Panc1 (cell line): Measurements from ENCODE around the gene PDE3B. TPM values are rescaled to one million over a fixed set of nuclear protein-coding genes. Genes with fewer than 3 reads are reported as not detected.
"Not testable (repeated sequence)": the region's sequence is repeated elsewhere in the genome, so short reads cannot be mapped to it uniquely, and the experiment has no call there.

ENCODE experiments used
- ATAC-seq: fragments of 200-7000 bp; cut with Tn5 transposase; 2 replicates; pipeline ENCODE4 v1.9.1; 2020; ENCODE audit warnings: mild to moderate bottlenecking, moderate library complexity
- BruUV-seq: library from RNA; stranded (reverse); fragments of 400-500 nt; replicated peaks from 2 replicates; lab custom pipeline; 2021; lab: Mats Ljungman, UMichigan
- CTCF ChIA-PET: fragments of 300-600 bp; sonication (Branson Sonifier 250); formaldehyde crosslinking; loops from one replicate; lab custom pipeline; 2022; ENCODE audit warnings: antibody characterized with exemption; lab: Charles Lee
- POLR2A ChIA-PET: fragments of 300-600 bp; sonication (Branson Sonifier 250); formaldehyde crosslinking; loops from one replicate; lab custom pipeline; 2022; ENCODE audit warnings: antibody characterized with exemption; lab: Charles Lee
- DNase-seq: peaks from one replicate; pipeline ENCODE4 v3.0.0-alpha.2; 2010; ENCODE audit warnings: low read depth, low spot score
- H3K27ac ChIP-seq: 2 replicates; pipeline ENCODE4 v1.5.1; 2011; ENCODE audit warnings: mild to moderate bottlenecking, low read length, inconsistent platforms
- H3K27me3 ChIP-seq: fragments of 200-500 bp; sonication (Bioruptor generic); 2 replicates; pipeline ENCODE4 v1.6.0; 2014; ENCODE audit warnings: low read length, inconsistent platforms; ENCODE audit not compliant: control insufficient read depth, insufficient read depth
- H3K36me3 ChIP-seq: fragments of 200-500 bp; sonication (Bioruptor generic); 2 replicates; pipeline ENCODE4 v1.5.1; 2014; ENCODE audit warnings: inconsistent platforms, mild to moderate bottlenecking, low read length, moderate library complexity; ENCODE audit not compliant: control insufficient read depth, insufficient read depth
- H3K4me1 ChIP-seq: 2 replicates; pipeline ENCODE4 v1.5.1; 2011; ENCODE audit warnings: inconsistent platforms, mild to moderate bottlenecking, low read length, moderate library complexity; ENCODE audit not compliant: control insufficient read depth, insufficient read depth
- H3K4me3 ChIP-seq, 2 experiments: 2 replicates each; pipeline ENCODE4 v1.5.1; 2011 to 2012; ENCODE audit warnings: low read depth in 2 of 2, low read length in 2 of 2, mild to moderate bottlenecking in 2 of 2, inconsistent platforms in 1 of 2, moderate library complexity in 1 of 2
- H3K9me3 ChIP-seq: fragments of 200-500 bp; sonication (Bioruptor generic); 2 replicates; pipeline ENCODE4 v1.5.1; 2014; ENCODE audit warnings: low read depth, mild to moderate bottlenecking, inconsistent platforms, low read length, moderate library complexity; ENCODE audit not compliant: control insufficient read depth, insufficient read depth
- POLR2AphosphoS5 ChIP-seq: IDR thresholded peaks from 2 replicates; pipeline ENCODE4 v1.6.1; 2012; ENCODE audit warnings: mild to moderate bottlenecking, low read depth, low read length, moderate library complexity
- SIN3A ChIP-seq: IDR thresholded peaks from 2 replicates; pipeline ENCODE4 v1.6.1; 2012; ENCODE audit warnings: low read depth, mild to moderate bottlenecking, low read length, moderate library complexity, borderline replicate concordance; ENCODE audit not compliant: insufficient read depth
- TCF7L2 ChIP-seq: IDR thresholded peaks from 2 replicates; pipeline ENCODE4 v1.6.1; 2011; ENCODE audit warnings: mild to moderate bottlenecking, low read depth, low read length, inconsistent platforms
- in situ Hi-C: cut with HindIII; loops from 2 replicates; pipeline ENCODE4 v1.10.0; 2016; ENCODE audit warnings: low sequenced_read_pairs, low pct_unique_long_range_greater_than_20kb
- intact Hi-C: fragments of 100-400 bp; cut with micrococcal nuclease; formaldehyde crosslinking; loops from one replicate; pipeline ENCODE4 v1.10.0; 2022; ENCODE audit not compliant: unreplicated experiment
- total RNA-seq: library from RNA; stranded (reverse); gene quantifications from one replicate; pipeline ENCODE4 v1.2.1, GENCODE V29; 2021; ENCODE audit not compliant: unreplicated experiment
- TF ChIP-seq, protein P1 (sequence below), 2 experiments: IDR thresholded peaks; 2 replicates each; pipeline ENCODE4 v1.6.1; 2011 to 2012; ENCODE audit warnings: low read depth in 2 of 2, control low read depth in 1 of 2, low read length in 1 of 2, mild to moderate bottlenecking in 1 of 2, moderate library complexity in 1 of 2; ENCODE audit not compliant: insufficient read depth in 1 of 2
- TF ChIP-seq, protein P2 (sequence below): fragments of 450-650 bp; IDR thresholded peaks from 2 replicates; pipeline ENCODE4 v1.5.1; 2017; ENCODE audit warnings: mild to moderate bottlenecking

Gene PDE3B
- total RNA-seq, 1 experiment from 2014 or later = 33.0 TPM

DNA sequence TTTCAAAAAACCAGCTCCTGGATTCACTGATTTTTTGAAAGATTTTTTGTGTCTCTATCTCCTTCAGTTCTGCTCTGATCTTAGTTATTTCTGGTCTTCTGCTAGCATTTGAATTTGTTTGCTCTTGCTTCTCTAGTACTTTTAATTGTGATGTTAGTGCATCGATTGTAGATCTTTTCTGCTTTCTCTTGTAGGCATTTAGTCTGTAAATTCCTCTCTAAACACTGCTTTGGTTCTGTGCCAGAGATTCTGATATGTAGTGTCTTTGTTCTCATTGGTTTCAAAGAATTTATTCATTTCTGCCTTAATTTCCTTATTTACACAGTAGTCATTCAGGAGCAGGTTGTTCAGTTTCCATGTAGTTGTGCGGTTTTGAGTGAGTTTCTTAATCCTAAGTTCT is 96.9 kb downstream of the PDE3B start:
- H3K4me3 ChIP-seq, DNase-seq, H3K27ac ChIP-seq, intact Hi-C loops, ATAC-seq, BruUV-seq, H3K36me3 ChIP-seq, CTCF ChIA-PET, in situ Hi-C loops, H3K9me3 ChIP-seq, H3K27me3 ChIP-seq, H3K4me1 ChIP-seq, POLR2A ChIA-PET: not testable (repeated sequence)

DNA sequence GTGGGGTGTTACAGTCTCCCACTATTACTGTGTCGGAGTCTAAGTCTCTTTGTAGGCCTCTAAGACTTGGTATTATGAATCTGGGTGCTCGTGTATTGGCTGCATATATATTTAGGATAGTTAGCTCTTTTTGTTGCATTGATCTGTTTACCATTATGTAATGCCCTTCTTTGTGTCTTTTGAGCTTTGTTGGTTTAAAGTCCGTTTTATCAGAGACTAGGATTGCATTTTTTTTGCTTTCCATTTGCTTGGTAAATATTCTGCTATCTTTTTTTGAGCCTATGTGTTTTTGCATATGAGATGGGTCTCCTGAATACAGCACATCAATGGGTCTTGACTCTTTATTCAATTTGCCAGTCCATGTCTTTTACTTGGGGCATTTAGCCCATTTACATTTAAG is 97.6 kb downstream of the PDE3B start:
- POLR2A ChIA-PET = no interaction called here

DNA sequence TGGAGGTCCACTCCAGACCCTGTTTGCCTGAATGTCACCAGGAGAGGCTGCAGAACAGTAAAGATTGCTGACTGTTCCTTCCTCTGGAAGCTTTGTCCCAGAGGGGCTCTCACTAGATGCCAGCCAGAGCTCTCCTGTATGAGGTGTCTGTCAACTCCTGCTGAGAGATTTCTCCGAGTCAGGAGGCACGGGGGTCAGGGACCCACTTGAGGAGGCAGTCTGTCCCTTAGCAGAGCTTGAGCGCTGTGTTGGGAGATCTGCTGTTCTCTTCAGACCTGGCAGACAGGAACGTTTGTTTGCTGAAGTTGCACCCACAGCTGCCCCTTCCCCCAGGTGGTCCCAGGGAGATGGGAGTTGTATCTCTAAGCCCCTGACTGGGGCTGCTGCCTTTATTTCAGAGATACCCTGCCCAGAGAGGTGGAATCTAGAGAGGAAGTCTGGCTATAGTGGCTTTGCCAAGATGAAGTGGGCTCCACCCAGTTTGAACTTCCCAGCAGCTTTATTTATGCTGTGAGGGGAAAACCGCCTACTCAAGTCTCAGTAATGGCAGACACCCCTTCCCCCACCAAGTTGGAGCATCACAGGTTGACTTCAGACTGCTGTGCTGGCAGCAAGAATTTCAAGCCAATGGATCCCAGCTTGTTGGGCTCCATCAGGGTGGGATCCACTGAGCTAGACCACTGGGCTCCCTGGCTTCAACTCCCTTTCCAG is 99.4 kb downstream of the PDE3B start:
- in situ Hi-C loops = no loop called here
- Histone ChIP-seq H3K9me3 (no peaks in the 10 kb centered on the region), H3K27me3 (no peaks in the 10 kb centered on the region), H3K4me1 (no peaks in the 10 kb centered on the region), H3K36me3 (no peaks in the 10 kb centered on the region), H3K4me3 (no peak overlapping the region), H3K27ac (no peak overlapping the region)
- DNase-seq (no peak), ATAC-seq (no peak)
- no TSS peak for BruUV-seq
- intact Hi-C loops = no loop called here
- POLR2A ChIA-PET = no interaction called here
- CTCF ChIA-PET = no interaction called here
- TF ChIP-seq, protein P1, sequence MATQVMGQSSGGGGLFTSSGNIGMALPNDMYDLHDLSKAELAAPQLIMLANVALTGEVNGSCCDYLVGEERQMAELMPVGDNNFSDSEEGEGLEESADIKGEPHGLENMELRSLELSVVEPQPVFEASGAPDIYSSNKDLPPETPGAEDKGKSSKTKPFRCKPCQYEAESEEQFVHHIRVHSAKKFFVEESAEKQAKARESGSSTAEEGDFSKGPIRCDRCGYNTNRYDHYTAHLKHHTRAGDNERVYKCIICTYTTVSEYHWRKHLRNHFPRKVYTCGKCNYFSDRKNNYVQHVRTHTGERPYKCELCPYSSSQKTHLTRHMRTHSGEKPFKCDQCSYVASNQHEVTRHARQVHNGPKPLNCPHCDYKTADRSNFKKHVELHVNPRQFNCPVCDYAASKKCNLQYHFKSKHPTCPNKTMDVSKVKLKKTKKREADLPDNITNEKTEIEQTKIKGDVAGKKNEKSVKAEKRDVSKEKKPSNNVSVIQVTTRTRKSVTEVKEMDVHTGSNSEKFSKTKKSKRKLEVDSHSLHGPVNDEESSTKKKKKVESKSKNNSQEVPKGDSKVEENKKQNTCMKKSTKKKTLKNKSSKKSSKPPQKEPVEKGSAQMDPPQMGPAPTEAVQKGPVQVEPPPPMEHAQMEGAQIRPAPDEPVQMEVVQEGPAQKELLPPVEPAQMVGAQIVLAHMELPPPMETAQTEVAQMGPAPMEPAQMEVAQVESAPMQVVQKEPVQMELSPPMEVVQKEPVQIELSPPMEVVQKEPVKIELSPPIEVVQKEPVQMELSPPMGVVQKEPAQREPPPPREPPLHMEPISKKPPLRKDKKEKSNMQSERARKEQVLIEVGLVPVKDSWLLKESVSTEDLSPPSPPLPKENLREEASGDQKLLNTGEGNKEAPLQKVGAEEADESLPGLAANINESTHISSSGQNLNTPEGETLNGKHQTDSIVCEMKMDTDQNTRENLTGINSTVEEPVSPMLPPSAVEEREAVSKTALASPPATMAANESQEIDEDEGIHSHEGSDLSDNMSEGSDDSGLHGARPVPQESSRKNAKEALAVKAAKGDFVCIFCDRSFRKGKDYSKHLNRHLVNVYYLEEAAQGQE (IDR thresholded peaks at IDR 0.05; ENCODE audit: insufficient read depth in 1 of 2, low read depth in 2 of 2, low read length in 1 of 2) = no peak
- TF ChIP-seq, protein P2, sequence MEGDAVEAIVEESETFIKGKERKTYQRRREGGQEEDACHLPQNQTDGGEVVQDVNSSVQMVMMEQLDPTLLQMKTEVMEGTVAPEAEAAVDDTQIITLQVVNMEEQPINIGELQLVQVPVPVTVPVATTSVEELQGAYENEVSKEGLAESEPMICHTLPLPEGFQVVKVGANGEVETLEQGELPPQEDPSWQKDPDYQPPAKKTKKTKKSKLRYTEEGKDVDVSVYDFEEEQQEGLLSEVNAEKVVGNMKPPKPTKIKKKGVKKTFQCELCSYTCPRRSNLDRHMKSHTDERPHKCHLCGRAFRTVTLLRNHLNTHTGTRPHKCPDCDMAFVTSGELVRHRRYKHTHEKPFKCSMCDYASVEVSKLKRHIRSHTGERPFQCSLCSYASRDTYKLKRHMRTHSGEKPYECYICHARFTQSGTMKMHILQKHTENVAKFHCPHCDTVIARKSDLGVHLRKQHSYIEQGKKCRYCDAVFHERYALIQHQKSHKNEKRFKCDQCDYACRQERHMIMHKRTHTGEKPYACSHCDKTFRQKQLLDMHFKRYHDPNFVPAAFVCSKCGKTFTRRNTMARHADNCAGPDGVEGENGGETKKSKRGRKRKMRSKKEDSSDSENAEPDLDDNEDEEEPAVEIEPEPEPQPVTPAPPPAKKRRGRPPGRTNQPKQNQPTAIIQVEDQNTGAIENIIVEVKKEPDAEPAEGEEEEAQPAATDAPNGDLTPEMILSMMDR = no peak
- TF ChIP-seq TCF7L2 (no peak), SIN3A (no peak)

More for the DNA sequence above, 97.6 kb downstream of the PDE3B start:
- in situ Hi-C loops (no loop called here), intact Hi-C loops (no loop called here)
- CTCF ChIA-PET = no interaction called here
- Histone ChIP-seq H3K27ac (no peak overlapping the region), H3K27me3 (no peaks in the 10 kb centered on the region), H3K36me3 (no peaks in the 10 kb centered on the region), H3K9me3 (no peaks in the 10 kb centered on the region), H3K4me1 (no peaks in the 10 kb centered on the region), H3K4me3 (no peak overlapping the region)
- DNase-seq (no peak), ATAC-seq (no peak)
- BruUV-seq = no TSS peak
- TF ChIP-seq TCF7L2 (no peak), POLR2AphosphoS5 (no peak), SIN3A (no peak)
- TF ChIP-seq, protein P2 = no peak
- TF ChIP-seq, protein P1 (IDR thresholded peaks at IDR 0.05; ENCODE audit: insufficient read depth in 1 of 2, low read depth in 2 of 2, low read length in 1 of 2) = no peak
